Activated T-helper 1 cell treated with anti-CD3 and anti-CD28 coated beads, Interleukin-2, amount 50 U/mL, for 16 hours (primary cell): Measurements from ENCODE around the gene KCNG2.
"Not testable (repeated sequence)": the region's sequence is repeated elsewhere in the genome, so short reads cannot be mapped to it uniquely, and the experiment has no call there.

Experiments used
- DNase-seq, 2 donors: peaks; one replicate each; pipeline ENCODE4 v3.0.0-alpha.2; 2020; ENCODE audit warnings: low read depth in 1 of 2, low spot score in 1 of 2

KCNG2 gene

DNA sequence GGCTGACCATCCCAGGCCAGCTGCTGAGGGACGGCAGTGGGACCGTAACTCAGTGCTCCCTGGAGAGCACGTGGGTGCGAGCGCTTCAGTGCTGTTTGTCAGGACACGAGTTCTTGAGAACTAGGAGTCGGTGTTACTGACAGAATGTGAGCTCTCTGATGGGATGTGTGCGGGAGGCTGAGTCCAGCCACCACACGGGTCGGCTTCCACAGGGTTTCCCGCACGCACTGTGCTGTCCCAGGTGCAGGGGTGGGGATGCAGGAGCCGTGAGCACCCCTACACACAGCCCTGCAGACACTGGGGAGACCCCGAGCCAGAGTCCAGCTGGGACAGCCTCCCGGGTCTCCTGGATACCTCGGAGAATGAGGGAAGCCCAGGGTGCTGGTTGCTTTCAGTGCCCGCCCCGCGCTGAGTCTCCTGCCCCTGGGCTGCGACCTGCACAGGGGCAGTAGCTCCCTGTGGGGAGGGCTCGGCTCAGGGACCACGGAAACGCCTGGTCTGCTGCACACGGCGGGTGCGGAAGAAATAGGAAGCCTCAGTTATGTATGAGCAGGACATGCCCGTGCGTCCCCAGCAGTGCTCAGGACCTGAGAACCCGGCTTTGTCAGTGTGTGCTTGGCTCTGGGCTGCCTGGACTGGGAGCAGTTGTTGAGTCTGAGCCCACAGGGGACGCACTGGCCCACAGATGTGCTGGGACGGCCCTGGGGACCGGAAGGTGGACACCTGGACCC lies 71.2 kb downstream of the KCNG2 start:
- no peak for DNase-seq

DNA sequence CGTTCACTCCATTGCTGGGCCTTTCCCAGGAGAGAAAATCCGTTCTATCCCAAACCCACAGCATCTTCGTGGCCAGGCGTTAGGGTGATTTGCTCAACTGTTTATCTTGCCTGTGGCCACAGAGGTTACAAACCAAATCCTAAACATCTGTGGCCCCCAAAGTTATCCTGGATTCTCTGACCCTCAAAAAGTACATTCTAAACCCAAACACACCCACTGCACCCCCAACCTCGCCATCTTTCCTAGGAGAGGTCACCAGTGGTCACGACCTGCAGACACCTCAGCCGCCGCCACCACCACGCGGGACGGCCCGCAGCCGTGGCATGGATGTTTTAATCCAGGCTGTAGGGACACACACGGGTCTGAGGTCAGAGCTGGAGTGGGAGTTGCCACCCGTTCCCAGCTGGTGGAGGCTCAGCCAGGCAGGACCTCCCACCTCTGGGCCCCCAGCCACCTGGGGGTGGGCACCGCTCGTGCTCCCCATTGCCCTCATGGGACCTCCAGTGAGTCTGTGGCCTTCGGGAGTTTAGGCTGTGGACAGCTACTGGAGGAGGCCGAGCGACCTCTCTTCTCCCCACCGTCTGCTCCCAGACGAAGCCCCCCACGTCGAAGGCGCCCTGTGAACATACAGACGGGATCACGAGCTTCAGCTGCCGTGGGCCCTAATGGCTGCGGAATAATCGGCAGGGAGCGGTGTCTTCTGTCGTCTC lies 72.0 kb downstream of the KCNG2 start:
- no peak for DNase-seq

DNA sequence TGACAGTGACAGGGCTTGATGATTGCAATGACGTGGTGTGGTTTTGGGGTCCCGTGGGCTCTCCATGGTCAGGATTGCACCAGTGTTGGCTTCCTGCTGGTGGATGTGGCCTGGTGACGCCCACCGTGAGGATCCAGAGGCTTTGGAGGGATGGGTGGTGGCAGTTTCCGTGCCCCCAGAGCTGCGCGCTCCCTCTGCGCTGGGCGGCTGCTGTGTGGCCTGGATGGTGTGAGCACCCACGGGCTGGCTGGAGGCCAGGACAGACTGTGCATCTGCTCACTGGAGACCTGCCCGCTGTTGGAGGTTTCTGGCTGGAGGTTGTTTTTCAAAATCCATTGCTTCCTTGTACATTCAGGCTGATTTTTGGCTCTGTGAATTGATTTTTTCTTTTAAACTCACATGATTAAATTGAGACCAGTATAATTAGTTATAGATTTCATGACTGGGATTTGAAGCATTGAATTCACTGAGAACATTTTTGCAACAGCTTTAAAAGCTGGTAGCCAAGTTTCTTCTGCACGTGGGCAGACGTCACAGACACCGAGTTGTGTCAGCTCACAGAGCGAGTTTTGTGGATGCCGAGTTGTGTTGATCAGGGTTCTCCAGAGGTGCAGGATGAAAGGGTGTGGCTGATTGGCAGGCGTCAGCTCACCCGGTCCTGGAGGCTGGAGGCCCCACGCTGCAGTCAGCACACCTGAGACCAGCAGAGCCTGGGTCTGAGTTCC lies 72.7 kb downstream of the KCNG2 start:
- DNase-seq, result no peak

DNA sequence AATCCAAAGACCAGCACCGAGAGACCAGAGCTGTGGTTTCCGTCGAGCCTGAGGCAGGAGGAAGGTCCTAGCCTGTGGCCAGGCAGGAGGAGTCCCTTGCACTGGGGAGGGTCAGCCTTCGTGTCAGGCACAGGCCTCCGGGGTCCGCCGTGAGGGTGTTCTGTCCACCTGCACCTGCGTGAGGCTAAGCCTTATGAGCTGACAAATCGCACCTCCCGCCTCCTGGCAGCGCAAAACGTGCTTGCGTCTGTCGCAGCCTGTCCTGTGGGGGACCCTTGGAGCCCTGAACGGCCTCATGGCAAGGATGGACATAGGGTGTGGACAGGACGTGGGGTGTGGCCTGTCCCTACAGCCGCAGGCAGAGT lies 73.3 kb downstream of the KCNG2 start:
- DNase-seq, result no peak

DNA sequence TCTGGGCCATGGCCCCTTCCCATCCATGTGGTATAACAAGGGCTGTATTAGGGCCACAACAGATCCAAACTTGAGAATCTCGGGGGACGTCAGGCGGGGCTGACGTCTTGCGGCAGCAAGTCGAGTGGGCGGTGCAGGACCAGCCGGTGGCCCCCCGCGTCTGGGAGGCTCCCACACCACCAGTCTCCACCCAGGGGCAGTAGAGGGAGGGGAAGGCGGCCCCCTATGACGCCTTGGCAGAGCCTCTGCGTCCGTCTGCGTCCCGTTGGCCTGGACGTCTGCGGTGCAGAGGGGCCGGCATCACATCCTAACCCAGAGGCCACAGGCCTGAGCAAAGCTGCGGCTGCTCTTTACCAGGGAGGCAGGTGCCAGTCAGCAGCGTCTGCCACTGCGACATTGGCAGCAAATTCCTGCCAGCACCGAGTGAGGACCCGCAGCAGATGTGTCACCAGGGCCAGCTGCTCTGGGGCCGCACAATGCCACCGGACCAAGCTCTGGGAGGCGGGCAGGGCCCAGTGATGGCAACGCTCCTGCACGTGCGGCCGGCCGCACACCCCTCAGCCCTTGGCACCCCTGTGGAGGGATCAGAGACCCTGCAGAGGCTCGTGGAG lies 73.8 kb downstream of the KCNG2 start:
- DNase-seq, result no peak

DNA sequence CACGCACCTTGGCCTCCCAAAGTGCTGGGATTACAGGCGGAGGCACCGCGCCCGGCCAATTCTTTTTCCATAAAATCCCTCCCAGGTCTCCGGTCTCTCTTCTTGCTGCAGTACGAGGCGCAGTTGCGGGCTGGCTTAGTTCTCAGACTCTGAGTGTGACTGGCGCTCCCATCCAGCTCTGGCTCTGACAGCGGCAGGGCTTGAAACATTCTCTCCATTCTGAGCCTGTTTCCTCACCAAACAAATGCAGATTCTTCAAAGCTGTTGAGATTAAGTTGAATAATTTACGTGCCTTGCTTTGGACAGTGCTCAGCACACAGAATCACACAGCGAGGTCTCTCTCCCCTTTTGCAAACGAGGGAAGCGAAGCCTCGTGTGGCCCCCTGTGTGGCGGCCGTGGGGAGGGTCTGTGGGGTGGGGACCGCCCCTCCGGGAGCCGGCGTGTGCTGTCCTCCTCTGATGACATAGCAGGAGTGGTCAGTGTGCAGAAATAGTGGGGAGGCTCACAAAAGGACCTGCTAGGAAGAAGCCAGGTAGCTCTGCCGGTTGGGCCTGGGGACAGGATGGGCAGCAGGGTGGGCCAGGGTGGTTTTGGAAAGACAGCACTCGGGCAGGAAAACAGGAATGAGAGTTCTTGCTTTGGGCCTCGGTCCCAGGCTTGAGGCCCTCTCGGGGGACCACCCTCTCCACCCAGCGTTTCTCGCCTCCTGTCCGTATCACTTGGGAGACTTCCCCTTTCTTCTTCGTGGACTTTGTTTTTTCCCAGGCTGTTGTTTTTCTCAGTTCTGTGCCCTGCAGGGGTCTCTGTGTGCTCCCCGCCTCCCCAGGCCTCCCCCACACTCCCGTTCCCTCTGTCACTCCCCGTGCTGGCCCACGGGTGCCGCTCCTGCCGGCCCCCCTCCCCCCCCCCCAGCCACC lies 75.0 kb downstream of the KCNG2 start:
- DNase-seq, result no peak

DNA sequence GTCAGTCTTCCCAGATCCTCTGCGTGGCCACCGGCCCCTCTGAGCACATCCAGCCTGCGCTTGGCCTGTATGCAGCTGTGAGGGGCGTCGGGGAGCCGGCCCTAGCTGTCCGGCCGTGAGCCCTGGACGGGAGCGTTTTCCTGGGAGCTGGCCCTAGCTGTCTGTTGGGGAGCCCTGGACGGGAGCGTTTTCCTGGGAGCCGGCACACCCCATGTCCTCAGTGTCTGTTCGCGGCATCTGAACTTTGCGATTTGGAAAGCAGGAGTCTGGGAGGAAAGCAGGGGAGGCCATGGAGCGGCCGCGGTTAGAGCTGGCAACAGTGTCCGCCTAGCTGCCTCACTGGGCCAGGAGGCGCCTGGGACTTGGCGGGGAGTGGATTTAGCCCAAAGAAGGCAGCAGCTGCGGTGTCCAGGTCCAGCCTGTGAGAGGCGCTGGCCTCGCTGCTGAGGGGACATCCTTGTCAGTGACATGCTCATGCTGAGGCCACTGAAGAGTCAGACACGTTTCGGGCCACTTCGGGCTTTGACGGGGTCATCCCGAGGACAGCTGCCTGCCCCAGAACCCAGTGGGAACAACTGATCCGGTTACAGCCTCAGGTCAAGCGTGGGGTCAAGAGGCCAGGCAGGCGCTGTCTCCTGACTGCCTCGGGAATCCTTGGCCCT lies 75.8 kb downstream of the KCNG2 start:
- no peak for DNase-seq

DNA sequence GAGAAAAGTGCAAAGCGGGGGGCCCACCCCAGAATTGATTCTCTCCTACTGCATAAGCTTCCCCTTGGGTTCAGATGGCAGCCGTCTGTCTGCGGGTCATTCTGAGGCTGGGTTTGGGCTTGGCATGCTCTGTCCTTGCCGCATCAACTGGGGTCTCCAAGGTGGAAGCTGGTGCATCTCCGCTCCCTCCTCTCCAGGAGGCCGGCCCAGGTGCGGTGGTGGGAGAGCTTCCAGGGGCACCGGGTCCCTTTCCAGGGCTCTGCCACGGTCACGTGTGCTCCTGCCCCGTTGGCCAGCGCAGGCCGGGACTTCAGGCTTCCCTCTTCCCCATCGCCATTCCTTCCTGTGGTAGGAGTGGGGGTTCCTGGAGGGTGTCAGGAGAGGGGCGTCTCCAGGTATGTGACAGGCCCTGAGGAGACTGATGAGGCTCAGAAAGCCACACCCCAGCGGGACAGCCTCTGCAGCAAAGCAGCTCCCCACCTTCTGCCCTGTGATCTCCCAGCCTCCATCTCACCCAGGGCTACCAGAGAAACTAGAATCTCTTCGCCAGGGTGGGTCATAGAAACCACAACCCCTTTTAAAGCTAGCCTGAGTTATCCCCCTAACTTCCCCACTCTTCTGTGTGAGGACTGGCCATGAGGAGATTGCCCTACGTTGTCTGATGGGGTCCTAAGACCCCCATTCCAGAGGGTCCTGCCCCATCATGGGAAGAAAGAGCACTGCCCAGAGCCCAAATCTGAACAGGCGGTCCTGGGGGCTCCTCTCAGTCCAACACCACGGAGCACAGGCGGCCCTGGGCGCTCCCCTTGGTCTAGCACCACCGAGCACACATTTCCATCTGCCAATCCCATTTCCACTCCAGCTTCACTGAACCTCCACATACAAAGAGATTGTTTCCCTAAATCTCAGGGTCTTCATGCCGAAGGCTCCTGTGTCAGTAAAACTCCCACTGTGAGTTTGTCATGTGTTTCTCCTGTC lies 77.1 kb downstream of the KCNG2 start:
- no peak for DNase-seq

DNA sequence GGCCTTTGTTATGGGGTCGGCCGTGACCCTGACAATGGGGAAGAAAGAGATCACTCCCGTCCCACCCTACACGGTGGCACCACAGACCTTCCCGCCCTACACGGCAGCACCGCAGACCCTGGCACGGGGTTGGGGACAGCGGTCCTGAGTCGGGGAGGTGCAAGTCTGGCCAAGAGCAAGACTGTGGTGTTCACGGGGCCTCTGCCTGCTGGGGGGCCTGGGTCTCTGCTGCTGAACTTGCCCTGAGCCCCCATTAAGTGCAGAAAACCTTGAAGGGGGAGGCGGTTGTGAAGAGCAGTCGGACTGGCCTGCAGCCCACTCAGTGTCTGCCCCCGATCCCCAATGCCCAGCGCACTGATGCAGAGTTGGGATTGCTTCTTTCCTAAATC lies 77.8 kb downstream of the KCNG2 start:
- no peak for DNase-seq

DNA sequence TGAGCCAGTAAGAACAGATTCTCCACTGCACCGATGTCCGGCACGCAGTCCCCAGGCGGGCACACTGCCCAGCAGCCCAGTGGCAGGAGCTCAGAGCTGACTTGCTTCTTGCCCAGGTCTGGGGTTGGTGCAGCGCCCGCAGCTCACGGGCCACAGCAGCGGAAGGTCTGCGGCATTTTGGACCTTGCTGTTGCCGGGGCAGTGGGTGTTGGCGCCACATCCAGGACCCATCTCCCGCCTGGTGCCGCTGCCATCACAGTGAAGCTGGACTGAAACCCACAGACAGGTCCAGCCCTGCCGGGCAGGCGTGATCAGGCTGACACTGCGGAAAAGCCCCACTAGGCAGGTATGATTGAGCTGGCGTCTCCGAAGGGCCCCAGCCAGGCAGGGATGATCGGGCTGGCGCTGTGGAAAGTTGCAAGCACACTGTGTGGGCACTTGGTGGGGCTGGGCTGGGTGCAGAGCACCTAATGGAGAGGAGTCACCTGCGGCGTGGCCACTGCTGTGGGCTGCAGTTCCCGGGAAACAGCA lies 78.3 kb downstream of the KCNG2 start:
- no peak for DNase-seq

DNA sequence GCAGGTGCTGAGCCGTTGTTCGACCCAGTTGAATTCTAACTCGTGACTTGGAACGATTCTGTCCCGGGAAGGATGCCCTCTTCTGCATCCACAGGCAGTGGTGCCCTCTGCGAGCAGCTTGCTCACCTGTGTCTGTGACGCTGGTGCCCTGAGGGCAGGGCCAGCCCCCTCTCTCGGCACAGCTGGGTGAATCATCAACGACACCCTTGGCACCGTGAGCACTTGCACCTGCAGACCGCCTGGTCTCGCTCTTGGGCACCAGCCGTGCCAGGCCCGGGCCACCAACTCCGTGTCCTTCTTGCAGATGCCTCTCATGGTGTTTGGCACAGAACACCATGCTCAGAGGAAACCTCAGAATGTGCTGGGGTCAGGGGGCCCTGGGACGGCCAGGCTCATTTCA lies 78.8 kb downstream of the KCNG2 start:
- no peak for DNase-seq

DNA sequence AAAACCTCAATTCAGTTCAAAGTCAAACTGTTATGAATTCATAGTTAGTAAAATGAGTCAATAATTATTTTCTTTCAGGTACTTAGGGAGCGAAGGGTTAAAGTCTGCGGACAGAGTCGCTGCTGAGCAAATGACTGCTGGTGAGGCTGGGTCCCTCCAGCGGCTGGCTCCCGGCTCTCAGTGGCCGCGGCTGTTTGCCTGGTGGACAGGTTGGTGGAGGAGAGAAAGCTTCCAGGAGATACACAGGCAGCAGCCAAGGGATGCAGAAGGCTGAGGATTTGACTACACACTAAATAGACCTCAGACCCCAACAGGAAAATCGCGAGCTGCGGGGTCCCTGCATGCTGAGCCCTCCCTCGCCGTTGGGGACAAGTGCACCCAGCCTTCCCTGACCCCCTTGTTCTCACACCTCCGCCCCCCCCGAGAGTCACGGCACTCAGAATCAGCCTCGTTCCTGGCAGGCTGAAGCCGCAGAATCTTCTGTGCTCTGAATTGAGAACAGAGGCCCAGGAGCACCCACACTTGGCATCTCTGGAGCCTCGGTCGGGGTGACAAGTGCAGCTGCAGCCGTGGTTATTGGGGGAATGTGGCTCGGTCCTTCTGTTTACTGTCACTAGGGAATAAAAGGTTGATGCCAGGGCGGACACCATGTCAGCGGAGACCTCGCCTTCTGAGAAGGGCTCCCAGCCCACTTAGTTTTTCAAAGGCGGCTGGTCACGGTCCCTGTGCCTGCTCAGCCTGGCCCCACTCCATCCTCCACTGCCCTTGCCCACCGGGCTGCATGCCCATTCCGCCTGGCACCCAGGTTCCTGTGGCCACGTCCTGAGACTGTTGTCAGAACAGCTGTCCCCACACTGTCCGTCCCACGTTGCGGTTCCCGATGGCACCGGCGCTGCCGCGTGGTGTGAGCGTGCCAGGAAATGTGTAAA lies 79.7 kb downstream of the KCNG2 start:
- no peak for DNase-seq

DNA sequence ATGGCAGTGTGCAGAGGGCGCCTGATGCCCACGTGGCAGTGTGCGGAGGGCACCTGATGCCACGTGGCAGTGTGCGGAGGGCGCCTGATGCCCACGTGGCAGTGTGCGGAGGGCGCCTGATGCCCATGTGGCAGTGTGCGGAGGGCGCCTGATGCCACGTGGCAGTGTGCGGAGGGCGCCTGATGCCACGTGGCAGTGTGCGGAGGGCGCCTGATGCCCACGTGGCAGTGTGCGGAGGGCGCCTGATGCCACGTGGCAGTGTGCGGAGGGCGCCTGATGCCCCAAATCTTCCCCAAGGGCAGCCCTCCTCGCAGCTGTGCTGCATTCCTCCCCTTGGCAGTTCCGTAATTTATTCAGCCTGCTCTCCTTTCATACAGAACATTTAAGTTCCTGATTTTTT lies 80.5 kb downstream of the KCNG2 start:
- not testable (repeated sequence) for DNase-seq

DNA sequence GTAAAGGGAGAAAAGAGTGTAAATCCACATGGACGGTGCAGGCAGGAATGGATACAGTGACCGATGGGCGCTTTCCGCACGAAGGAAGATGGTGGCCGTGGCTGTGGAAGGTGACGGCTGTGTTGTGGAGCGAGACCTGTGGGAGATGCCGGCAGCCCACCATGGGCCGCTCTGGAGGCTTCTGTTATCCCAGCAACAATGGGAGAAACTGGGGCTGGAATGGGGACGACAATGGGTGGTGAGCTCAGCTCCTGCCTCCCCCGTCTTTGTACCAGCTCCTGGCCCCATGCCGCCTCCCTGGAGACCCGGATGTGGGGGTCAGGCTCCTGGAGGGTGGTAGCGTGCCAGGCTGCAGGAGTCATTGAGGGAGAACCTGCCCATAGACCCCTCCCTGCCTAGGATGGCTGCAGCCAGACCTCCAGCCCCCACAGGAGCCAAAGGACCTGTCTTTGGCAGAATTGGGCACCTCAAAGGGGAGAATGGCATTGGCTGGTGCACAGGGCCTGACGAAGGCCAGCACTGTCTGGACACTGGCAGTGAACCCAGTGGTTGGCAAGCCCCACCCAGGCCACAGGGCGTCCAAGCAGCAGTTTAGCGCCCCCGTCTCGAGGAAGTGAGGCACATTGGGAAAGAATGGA lies 81.1 kb downstream of the KCNG2 start:
- DNase-seq, result no peak

DNA sequence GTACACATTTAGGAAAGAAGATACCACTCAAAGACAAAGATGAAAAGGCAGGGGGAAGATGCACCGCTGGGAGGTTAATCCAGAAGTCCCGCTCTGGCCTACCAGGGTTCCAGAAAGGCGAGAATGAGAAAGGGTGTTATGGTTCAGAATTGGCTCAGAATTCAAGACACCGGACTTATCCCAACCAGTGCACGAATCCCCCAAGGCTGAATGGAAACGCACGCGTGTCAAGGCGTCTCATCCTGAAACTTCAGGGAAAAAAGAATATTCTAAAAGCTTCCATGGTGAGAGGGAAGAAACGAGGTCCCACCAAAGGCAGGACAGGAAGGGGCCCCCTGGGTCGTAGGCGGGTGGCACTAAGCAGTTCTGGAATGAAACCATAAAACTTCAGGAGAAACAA lies 81.8 kb downstream of the KCNG2 start:
- no peak for DNase-seq

DNA sequence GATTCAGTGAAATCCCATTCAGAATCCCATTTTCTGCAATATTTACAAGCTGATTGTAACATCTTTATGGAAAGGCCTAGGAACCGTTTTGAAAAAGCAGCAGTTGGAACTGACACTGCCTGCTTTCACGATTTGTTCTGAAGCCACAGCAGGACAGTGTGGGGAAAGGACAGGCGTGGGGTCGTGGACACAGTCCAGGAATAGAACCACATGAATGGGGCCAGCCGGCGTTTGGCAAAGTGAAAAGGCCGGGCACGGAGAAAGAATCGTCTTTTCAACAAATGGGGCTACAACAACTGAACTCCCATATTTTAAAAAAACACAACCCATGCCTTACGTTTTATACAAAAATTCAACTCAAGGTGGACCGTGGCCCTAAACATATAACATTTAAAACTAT lies 84.0 kb downstream of the KCNG2 start:
- no peak for DNase-seq

DNA sequence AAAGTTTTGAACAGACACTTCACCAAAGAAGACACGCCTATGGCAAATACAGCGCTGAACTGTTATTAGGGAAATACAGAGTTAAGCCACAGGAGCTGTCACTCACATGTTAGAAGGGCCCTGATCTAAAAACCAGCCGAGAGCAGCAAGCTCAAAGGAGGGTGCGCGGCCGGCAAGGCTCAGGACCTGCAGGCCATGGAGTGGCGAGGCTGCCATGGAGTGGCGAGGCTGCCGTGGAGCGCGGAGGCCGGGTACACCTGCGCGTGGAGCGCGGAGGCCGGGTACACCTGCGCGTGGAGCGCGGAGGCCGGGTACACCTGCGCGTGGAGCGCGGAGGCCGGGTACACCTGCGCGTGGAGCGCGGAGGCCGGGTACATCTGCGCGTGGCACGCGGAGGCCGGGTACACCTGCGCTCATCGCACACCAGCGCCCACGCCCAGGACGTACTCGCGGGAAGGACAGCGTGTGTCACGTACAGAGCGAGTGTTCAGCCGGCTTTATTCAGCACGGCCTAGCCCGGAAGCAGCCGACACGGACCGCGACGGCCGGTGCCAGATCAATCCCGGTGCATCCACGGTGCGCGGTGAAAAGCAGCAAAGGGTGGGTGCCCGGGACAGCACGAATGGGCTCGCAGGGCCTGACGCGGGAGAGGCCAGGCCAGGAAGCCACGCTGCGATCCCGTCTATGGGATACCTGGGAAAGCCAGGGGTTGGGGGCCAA lies 84.9 kb downstream of the KCNG2 start:
- DNase-seq, result no peak
